Activated CD8-positive, alpha-beta memory T cell treated with anti-CD3 and anti-CD28 coated beads for 36 hours (primary cell): ENCODE data around the gene MGMT. TPM values are rescaled to one million over a fixed set of nuclear protein-coding genes. Genes with fewer than 3 reads are reported as not detected.

Source experiments
- CTCF ChIA-PET: fragments of 350-600 bp; sonication (Branson Sonifier 250); formaldehyde crosslinking; loops from one replicate; lab custom pipeline; 2021; ENCODE audit warnings: antibody characterized with exemption; lab: Charles Lee
- POLR2A ChIA-PET: fragments of 350-600 bp; sonication (Branson Sonifier 250); formaldehyde crosslinking; loops from one replicate; lab custom pipeline; 2021; ENCODE audit warnings: antibody characterized with exemption; lab: Charles Lee
- total RNA-seq, 2 experiments: library from RNA; stranded (reverse); gene quantifications; one replicate each; pipeline ENCODE4 v1.2.3, GENCODE V29; 2021

Gene MGMT
- total RNA-seq, 2 experiments from 2014 or later: 21.0 to 22.0 TPM

DNA sequence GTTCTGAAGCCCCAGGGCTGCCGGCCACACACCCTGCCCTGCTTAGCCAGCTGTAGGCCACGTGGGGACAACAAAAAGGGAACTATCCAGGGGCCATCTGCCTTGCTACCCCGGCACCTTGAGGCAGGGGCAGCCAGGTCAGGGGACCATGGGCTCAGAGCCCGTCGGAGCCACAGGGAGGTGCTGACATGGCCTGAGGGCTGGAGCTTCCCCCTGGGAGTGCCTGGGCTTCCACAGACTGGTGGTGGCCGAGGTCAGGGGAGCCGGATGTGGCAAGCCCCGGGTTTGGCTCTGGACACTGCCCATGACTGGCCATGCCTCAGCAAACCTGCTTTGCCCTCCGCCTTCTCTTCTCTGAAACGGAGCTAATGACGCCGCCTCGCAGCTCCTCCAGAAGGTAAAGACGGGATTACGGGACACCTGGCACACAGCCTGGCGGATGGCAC is 318.5 kb downstream of the MGMT start:
- POLR2A ChIA-PET: no interaction called here
- CTCF ChIA-PET: no interaction called here

DNA sequence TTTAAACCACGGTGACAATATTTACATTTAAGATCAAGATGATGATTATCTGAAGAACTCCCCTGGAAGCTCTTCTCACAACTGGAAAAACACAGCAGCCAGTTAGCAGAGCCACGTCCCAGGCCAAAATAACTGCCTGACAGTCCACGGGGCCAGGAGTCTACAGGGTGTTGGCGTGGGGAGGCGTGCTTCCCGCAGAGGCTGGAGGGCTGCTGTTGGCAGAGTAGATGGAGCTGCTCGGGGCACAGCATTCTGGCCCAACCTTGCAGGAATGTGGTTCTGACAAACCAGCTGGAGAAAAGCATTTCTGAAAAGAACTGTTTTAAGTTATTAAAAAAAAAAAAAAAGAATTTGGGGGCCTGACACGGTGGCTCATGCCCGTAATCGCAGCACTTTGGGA is 319.2 kb downstream of the MGMT start:
- ChIA-PET POLR2A (no interaction called here), CTCF (no interaction called here)

DNA sequence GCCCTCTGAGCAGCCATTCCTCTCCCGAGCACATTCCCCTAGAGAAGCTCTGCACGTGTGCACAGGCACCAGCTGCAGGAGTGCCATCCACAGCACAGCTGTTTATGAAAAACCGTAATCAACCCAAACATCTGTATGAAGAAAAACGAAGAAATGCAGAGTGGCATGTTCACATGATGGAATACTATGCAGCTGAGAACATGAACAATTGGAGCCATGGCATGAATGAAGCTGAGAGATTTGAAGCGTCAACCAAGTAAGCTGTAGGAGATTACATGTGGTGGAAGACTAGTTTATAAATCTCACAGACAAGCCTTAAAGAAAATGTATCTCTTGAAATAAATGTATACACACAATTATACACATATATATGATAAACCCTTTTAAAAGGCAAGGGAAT is 320.5 kb downstream of the MGMT start:
- ChIA-PET CTCF (no interaction called here), POLR2A (no interaction called here)

DNA sequence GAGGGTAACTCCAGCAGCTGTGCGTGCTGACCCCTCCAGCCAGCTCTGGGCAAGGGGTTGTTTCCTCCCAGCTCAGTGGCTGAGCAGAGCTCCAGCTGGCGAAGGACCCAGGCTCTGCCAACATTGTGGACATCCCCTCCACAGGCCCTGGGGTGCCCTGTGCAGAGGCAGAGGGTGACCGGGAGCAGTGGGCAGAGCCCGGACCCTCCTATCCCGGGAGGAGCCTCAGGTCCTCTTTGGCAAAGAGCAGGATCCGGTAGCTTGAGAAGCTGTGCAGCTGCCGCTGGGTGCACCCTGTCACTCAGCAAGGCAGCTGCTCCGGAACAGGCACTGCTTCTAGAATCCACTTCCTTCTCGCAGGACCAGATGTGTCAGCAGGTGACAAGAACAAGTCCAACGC is 321.2 kb downstream of the MGMT start:
- POLR2A ChIA-PET: no interaction called here
- CTCF ChIA-PET: no interaction called here

DNA sequence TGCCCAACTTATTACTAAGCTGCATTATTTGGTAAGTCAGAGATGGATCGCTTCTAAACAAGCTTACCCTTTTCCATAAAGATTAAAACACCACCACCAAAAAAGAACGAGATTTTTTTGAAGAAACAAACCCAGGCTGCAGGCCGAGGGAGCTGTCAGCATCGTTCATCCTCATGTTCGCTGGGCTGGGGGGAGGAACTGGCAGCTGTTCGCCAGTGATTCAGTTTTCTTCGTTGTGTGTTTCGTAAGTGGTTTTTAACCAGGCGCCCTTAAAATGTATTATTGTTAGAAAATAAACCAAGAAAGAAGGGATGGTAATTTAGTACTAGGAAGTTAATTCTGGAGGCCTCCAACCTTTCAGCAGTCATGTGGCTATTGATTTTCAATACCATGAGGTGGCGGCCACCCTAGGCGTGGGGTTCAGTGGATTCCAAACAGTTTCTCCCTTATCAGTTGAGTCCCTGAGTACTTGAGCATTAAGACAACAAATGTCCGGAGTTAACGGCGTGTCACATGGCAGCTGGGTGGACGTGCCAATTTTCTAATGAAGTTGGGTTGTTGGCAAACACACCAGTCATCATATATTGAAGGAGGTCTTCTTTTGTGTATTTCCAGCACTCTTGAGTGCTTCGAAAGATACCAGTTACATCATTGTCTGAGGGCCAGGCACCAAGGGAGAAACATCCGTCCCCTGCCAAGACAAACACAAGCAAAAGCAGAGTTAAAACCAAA is 323.8 kb downstream of the MGMT start:
- CTCF ChIA-PET: no interaction called here
- POLR2A ChIA-PET: no interaction called here

DNA sequence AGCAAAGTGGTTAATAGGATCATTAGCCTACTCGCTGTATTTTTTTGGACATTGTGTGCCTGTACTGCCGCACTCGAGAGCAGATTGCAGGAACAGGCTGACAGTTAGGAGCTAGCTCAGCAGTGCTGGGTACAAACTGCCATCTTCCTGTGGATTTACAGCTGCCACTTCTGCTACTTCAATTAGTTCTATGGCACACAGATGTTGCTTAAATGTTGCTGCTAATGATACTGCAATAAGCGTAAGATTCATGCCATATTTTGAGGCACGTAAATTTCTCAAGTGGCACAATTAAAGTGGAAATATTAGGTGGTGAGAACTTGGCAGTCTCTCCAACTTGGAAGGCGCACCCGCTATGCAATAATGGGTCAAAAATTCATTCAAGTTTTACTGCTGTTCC is 325.1 kb downstream of the MGMT start:
- POLR2A ChIA-PET: no interaction called here
- CTCF ChIA-PET: no interaction called here

DNA sequence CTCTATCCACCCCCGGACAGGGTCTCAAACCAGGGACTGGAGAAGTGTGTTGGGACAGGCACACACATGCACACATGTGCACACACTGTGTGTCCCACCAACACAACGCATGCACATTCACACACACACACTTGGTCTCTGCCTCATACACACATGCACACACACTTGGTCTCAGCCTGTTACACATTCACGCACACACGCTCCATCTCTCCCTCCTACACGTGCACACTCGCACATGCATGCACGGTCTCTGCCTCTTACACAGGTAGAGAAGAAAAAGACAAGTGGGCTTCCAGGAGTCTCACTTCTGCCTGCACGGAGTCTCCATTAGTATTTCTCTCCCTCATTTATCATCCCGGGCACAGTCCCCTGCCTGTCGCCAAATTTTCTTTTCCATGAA is 325.8 kb downstream of the MGMT start:
- POLR2A ChIA-PET: no interaction called here
- CTCF ChIA-PET: no interaction called here

DNA sequence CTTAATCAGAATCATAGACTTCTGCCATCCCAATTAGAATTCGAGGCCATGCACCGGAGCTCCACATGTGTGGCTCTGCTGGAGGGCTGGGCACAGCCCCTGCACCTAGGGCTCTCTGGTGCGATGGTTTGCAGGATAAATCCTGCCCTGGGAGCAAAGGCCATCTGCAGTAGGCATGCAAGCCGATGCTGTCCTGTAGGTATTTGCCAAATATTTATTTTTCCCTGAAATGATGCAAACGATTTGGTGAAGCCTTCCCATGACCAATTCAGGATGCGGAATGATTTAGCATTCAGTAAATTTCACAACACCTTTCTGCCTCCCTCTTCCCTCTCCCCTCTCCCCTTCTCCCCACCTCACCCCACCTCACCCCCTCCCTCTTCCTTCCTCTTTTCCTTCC is 326.4 kb downstream of the MGMT start:
- ChIA-PET POLR2A (no interaction called here), CTCF (no interaction called here)

DNA sequence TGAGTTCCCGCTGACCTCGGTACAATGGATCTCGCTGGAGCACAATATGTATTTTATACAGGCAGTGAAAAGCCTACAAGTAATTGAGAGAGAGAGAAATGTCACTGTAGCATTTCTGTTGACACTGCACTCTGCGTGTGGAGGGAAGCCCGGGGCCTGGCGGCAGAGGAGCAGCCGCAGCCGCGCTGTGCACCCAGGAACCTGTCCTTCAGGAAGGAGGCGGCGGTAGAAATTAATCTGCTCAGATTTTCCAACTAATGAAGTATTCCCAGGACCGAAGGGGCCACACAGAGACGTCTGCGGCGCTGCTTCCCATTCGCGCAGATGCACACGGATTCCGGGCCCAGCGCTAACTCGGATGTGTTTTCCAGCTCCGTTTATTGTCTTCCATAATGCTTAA is 327.0 kb downstream of the MGMT start:
- ChIA-PET CTCF (no interaction called here), POLR2A (no interaction called here)

DNA sequence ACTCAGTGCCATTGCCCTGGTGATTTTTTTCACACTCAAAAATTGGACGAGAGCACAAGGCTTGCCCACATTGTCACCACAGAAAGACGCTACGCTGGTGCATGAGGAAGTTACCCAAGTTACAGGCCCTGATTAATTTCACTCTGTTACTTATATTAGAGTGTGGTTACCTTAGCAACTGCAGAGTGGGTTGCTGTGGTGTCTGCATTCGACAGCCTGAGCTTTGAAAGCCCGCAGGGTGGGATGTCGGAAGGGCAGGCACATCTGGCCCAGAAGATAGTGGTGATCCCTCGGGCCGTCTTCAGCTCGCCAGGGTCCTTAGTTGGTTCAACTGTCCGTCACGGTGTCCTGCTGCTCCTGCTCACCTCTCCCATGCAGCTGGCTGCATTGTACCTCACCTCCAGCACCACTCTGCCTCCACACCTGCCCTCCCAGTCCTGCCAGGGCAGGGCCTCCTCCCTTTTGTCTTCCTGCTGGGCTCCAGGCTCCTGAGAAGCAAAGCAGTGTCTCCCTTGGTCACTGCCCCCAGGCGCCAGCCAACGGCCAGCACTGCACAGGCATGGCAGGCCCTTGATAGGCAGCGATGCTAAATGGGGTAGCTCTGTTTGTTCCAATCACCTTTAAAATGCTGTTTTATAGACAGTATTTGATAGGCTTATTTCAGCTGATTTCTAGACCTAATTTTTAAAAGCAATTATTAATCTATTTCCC is 329.8 kb downstream of the MGMT start:
- ChIA-PET CTCF (no interaction called here), POLR2A (no interaction called here)

DNA sequence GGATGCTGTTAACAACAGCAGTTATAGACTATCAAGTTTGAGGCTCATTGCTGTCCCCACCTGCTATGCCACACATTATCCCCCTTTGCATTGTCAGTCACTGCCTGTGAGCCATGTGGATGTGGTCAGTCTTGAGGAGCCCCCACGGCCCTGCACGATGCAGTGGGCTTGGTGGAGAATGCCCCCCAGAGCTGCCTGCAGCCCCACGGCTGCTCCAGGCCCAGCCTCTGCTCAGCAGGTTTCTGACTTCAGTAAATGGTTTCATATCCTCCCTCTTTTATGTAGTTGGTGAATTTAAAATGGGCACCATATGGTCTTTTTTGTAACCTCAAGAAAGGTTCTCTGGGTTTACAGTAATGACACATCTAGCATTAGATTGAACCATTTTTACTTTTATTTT is 332.9 kb downstream of the MGMT start:
- ChIA-PET CTCF (no interaction called here), POLR2A (no interaction called here)

DNA sequence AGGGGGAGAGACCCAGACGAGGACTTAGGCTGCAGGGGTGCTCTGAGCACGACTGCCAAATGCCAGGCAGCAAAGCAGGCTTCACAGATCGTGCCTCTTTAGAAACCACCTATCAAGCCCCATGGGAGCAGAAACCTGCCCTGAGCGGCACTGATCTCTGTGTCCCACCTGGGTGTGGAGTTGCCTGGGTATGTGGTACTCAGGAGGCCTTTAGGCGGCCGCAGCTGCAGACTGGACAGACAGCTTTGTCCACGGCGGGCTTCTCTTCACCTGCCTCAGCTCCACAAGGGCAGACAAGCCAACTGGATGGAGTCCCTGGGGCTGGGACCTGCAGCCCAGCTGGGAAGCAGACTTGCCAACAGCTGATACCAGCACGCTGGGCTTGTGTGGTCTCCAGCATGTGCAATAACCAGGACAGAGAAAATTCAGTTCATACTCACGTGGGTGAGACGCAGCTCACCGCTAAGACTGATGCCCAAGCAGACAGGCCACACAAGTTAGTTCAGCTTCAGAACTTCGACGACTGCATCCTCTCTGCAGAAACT is 333.8 kb downstream of the MGMT start:
- ChIA-PET CTCF (no interaction called here), POLR2A (no interaction called here)

DNA sequence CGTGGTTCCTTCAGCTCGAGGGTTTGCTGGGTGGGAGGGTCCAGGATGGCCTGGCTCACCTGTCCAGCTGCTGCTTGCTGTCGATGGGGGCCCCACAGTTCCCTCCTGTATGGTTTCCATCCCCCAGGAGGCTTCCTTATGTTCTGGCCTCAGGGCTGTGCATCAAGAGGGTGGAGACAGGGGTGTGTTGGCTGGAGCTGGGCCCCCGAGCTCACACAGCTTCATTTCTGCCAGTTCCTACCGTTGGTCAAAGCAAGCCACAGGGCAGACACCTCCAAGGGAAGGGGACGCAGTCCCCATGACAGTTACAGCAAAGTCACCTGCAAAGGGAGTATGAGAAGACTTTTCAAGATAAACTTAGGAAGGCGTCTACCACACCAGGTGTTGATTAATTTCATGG is 340.2 kb downstream of the MGMT start:
- ChIA-PET POLR2A (no interaction called here), CTCF (no interaction called here)

DNA sequence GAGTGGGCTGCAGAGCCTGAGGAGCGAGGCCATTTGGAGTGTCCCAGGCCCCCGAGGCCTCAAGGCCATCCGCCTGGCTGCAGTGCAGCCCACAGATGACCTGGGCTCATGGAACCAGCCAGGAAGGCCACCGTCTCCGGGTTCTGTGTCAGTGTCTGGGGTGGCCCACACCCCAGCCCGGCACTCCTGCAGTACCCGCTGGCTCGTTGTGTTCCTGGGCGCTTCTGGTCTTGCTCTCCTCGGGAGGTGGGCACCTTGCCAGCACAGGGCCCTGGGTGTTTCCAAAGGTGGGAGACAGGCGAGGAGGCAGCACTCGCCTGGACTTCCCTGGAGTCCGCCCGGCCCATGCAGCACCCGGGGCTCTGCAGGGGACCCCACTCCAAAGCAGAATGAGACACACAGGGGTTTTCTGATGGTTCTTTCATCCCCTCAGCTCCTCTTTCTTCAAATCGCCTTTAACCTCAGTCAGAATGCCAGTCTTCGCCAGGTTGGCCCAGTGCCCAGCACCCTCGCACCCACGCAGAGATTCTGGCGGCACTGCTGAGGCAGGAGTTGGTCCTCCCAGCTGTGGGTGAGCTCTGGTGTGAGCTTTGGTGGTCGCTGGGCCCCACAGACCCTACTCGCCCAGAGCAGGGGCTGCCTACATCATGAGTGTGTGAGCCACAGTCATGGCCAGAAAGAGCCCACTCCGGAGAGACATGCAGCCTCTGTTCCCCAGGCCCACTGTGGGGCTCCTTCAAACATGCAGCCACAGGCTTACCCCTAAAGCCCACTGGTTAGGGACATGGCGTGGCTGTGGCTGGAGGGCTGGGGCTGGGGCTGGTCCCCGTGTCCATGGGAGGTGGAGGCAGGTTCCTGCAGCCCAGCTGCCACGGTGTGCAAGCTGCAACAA is 341.3 kb downstream of the MGMT start:
- ChIA-PET POLR2A (no interaction called here), CTCF (no interaction called here)

DNA sequence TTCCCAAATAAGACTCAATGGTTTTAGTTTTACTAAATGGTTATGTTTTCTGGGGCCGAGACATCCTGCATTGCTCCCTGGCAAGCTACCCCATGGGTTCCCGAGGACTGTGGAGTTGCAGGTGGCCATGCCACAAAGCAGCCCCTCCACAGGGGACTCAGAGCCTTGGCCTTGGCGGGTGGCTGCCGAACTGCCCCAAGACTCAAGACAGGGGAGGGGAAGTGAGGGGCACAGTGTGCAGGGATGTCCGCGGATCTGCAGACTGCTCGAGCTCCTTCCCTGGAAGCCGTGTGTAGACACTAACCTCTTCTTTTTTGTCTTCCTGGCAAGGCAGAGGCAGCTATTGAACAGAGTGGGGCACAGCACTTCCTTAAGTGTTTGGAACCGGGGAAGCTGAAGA is 342.4 kb downstream of the MGMT start:
- ChIA-PET POLR2A (no interaction called here), CTCF (no interaction called here)

DNA sequence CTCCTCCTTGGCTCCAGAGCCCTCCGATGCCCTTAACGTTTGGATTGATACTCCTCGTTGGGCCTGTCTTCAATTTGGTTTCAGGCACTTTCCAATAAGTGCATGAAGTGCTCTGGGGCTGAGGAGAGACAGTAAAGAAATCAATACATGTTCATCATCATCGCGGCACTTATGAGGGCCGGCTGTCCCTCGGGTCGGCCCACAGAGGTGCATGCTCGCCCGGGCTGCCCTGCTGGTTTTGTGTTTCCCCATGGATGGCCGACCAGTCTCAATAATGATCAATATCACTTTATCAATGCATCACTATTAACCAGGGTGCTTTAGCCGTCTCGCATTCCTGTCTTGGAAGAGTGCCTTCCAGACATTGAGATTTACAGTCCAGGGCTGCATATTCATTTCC is 342.8 kb downstream of the MGMT start:
- CTCF ChIA-PET: no interaction called here
- POLR2A ChIA-PET: no interaction called here

DNA sequence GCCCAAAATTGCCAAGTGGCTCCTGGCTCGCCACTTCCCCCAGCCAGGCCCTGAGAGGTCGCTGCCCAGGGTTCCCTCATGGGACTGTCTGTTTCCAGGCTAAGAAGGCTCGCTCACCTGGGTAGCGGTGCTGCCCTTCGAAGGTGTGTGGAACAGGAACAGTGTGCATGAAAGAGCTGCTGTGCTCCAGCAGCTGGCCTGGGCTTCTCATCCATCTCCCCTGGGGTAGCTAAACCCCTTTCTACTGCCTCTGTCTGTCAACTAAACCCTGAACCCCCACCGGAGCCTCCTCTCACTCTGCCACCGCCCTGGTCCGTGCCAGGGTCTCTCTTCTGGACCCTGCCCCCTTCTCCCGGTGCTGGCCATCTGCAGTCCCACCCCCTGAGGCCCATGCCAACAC is 344.2 kb downstream of the MGMT start:
- ChIA-PET CTCF (no interaction called here), POLR2A (no interaction called here)

DNA sequence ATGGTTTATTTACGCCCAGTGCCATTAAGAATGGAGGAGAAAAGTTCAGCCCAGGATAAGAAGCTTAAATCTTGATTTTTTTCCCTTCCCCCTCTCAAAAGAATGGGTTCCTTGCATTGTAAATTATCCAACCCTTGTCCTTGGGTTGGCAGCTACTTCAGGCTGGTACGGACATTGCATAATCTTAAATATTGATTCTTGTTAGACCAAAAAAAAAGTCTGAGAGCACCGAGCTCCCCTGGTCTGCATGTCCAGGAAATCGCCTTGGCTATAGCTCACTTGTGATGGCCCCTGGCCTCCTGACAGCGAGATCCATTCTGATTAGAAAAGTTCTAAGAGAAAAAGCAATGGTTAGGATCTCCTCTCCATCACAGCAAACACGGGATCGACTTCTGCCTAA is 345.4 kb downstream of the MGMT start:
- ChIA-PET POLR2A (no interaction called here), CTCF (no interaction called here)

DNA sequence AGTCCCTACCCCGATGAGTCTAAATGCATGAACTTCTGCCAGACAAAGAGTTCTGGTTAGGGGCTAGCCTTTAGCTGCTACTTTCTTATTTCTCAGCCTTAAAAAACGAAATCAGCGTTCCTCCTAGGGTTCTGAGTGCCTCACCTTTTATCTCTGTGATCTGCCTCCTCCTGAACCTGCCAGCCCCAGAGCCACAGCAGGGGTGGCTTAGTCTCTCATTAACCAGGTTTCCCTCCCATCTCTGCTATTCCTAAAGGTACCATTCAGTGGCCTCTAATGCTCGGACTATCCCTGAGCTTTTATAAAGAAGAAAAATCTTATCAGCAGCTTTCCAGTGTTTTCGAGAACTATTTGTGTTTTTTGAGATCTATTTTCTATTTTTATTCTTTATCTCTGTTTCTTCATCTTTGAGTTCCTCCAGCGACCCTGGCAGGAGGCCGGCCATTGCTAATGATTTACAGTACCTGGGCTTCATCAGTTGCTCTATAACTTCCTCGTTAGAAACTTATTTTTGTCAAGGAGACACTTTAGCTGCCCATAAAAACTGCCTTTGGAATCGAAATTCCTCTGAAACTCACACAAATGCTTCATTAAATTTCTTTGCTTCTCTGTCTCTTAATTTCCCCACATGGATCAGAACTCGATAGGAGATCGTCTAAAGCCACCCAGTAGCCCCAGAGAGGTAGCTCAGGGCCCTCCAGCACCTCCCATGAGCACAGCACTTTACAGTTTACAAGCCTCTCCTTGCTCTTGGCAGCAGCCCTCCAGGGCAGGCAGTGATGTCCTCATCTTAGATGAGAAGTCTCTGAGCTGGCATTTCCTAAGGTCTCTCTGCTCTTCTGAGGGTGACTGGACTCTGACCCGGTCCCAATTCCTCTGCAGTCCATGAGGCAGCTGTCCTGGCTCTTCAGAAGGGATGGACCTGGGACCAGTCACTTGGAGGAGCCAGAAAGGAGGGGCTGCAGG is 347.9 kb downstream of the MGMT start:
- ChIA-PET CTCF (no interaction called here), POLR2A (no interaction called here)
